Measurements from ENCODE around the gene CELF1. TPM values are rescaled to one million over a fixed set of nuclear protein-coding genes. Genes with fewer than 3 reads are reported as not detected.

The CELF1 gene
- total and polyA plus RNA-seq, 9 of the 15 experiments (the other 6 are each of a cell fraction or from before 2014, with no cell fraction given), result 11.3 to 142 (median 77.4) TPM

DNA sequence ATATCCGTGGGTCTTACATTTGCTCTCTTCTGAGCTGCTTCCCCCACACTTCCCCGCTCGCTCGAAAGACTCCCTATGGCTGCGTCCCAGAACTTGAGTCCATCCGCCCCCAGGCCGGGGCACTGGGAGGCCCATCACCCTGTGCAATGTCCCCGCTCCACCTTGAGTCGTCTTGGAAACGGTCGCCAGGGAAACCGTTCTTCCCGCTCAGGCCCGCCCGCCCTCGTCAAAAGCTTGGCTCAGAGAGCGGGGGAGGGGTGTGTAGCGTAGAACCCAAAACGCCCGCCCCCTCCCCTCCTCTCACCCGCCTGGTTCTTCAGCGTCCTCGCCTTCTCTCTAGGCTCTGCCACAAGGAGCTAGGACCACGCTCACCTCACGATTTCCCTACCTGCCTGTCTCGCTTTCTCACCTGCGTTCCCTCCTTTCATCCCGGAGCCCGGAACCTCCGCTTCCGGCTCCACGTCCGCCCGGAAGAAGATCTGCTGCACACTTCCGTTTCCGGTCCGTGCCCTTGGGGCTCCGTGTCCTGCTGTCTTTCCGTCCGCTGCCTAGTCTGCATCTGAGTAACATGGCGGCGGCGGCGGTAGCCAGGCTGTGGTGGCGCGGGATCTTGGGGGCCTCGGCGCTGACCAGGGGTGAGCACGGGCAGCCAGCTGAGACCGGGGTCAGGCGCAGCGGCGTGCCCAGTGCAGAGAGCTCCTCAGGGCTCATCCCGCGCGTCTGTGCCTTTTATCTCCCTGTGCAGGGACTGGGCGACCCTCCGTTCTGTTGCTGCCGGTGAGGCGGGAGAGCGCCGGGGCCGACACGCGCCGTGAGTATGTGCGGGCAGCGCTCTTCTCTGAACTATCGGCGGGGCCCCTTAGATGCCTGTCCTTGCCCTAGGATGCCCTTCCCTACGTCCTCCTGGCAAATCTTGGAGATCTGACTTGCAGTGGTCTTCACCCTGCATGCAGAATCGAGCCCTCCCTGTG lies 25.9 kb upstream of the CELF1 start, which contains the start of the genes KBTBD4 and NDUFS3 (continued):
- TF ChIP-seq MEF2A (IDR thresholded peaks at IDR 0.05; ENCODE audit: control insufficient read depth, low read depth, low read length) (peak; percentile 34; the same call in 1 of the 2 replicates), ARID3A (IDR thresholded peaks at IDR 0.05; ENCODE audit: borderline replicate concordance, low read depth, low read length) (no peak), UBTF (IDR thresholded peaks at IDR 0.05; ENCODE audit: borderline replicate concordance in 1 of 2, low read depth in 2 of 2, low read length in 2 of 2) (peak in 1 of 2 experiments; percentile 82; a peak in 1 of 4 replicates), DNMT1 (IDR thresholded peaks at IDR 0.05) (peak; percentile 100), ZNF444 (CRISPR knock-in tag; IDR thresholded peaks at IDR 0.05) (no peak; the same call in 1 of the 2 replicates), DPF2 (IDR thresholded peaks at IDR 0.05) (peak; percentile 85), GTF2B (IDR thresholded peaks at IDR 0.05; ENCODE audit: extremely low read depth, insufficient read length) (no peak), CHD2 (IDR thresholded peaks at IDR 0.05; ENCODE audit: low read depth, low read length) (peak; percentile 72)
- TF ChIP-seq, protein P1, sequence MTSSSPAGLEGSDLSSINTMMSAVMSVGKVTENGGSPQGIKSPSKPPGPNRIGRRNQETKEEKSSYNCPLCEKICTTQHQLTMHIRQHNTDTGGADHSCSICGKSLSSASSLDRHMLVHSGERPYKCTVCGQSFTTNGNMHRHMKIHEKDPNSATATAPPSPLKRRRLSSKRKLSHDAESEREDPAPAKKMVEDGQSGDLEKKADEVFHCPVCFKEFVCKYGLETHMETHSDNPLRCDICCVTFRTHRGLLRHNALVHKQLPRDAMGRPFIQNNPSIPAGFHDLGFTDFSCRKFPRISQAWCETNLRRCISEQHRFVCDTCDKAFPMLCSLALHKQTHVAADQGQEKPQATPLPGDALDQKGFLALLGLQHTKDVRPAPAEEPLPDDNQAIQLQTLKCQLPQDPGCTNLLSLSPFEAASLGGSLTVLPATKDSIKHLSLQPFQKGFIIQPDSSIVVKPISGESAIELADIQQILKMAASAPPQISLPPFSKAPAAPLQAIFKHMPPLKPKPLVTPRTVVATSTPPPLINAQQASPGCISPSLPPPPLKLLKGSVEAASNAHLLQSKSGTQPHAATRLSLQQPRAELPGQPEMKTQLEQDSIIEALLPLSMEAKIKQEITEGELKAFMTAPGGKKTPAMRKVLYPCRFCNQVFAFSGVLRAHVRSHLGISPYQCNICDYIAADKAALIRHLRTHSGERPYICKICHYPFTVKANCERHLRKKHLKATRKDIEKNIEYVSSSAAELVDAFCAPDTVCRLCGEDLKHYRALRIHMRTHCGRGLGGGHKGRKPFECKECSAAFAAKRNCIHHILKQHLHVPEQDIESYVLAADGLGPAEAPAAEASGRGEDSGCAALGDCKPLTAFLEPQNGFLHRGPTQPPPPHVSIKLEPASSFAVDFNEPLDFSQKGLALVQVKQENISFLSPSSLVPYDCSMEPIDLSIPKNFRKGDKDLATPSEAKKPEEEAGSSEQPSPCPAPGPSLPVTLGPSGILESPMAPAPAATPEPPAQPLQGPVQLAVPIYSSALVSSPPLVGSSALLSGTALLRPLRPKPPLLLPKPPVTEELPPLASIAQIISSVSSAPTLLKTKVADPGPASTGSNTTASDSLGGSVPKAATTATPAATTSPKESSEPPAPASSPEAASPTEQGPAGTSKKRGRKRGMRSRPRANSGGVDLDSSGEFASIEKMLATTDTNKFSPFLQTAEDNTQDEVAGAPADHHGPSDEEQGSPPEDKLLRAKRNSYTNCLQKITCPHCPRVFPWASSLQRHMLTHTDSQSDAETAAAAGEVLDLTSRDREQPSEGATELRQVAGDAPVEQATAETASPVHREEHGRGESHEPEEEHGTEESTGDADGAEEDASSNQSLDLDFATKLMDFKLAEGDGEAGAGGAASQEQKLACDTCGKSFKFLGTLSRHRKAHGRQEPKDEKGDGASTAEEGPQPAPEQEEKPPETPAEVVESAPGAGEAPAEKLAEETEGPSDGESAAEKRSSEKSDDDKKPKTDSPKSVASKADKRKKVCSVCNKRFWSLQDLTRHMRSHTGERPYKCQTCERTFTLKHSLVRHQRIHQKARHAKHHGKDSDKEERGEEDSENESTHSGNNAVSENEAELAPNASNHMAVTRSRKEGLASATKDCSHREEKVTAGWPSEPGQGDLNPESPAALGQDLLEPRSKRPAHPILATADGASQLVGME (CRISPR knock-in tag; IDR thresholded peaks at IDR 0.05), result peak; percentile 90
- TF ChIP-seq, protein P2, sequence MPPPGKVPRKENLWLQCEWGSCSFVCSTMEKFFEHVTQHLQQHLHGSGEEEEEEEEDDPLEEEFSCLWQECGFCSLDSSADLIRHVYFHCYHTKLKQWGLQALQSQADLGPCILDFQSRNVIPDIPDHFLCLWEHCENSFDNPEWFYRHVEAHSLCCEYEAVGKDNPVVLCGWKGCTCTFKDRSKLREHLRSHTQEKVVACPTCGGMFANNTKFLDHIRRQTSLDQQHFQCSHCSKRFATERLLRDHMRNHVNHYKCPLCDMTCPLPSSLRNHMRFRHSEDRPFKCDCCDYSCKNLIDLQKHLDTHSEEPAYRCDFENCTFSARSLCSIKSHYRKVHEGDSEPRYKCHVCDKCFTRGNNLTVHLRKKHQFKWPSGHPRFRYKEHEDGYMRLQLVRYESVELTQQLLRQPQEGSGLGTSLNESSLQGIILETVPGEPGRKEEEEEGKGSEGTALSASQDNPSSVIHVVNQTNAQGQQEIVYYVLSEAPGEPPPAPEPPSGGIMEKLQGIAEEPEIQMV (tag; conservative IDR thresholded peaks at IDR 0.05; ENCODE audit: low read depth), result peak; percentile 84
- TF ChIP-seq, protein P3, sequence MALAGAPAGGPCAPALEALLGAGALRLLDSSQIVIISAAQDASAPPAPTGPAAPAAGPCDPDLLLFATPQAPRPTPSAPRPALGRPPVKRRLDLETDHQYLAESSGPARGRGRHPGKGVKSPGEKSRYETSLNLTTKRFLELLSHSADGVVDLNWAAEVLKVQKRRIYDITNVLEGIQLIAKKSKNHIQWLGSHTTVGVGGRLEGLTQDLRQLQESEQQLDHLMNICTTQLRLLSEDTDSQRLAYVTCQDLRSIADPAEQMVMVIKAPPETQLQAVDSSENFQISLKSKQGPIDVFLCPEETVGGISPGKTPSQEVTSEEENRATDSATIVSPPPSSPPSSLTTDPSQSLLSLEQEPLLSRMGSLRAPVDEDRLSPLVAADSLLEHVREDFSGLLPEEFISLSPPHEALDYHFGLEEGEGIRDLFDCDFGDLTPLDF (CRISPR knock-in tag; IDR thresholded peaks at IDR 0.05), result peak; percentile 71; the same call in 1 of the 2 replicates
